ENCODE results near the gene PRSS22.

PRSS22 gene

GRCh38 chr16:2857451-2858244 lies at the start of gene PRSS22:
Gene PRSS22, minus strand, starts transcription at chr16:2858170. Its CDS starts 66 bp downstream, at chr16:2858104.
- DNase-seq = no peak

GRCh38 chr16:2907084-2907753 lies 49.2 kb upstream of the PRSS22 start:
- DNase-seq = peak; percentile 12

- no peak for DNase-seq
These were observed 48.0 kb upstream of the PRSS22 start for GRCh38 chr16:2905988-2906387.

- DNase-seq = peak; percentile 99
These were observed 47.4 kb upstream of the PRSS22 start for GRCh38 chr16:2905241-2905987.

- DNase-seq = no peak
These were observed 46.9 kb upstream of the PRSS22 start for GRCh38 chr16:2904922-2905240.

GRCh38 chr16:2904100-2904921 lies 46.3 kb upstream of the PRSS22 start:
- DNase-seq = peak; percentile 68

GRCh38 chr16:2902337-2903130 lies 44.6 kb upstream of the PRSS22 start:
- DNase-seq = no peak

- no peak for DNase-seq
These were observed 42.6 kb upstream of the PRSS22 start for GRCh38 chr16:2900526-2901075.

GRCh38 chr16:2899564-2900072 lies 41.6 kb upstream of the PRSS22 start:
- DNase-seq = no peak

GRCh38 chr16:2898831-2899563 lies 41.0 kb upstream of the PRSS22 start:
- no peak for DNase-seq

- no peak for DNase-seq
These were observed 39.1 kb upstream of the PRSS22 start for GRCh38 chr16:2897110-2897509.

GRCh38 chr16:2896480-2897010 lies 38.6 kb upstream of the PRSS22 start:
- DNase-seq = no peak

- no peak for DNase-seq
These were observed 37.8 kb upstream of the PRSS22 start for GRCh38 chr16:2895813-2896212.

- DNase-seq = no peak
These were observed 36.3 kb upstream of the PRSS22 start for GRCh38 chr16:2894231-2894630.

GRCh38 chr16:2884041-2884451 lies 26.1 kb upstream of the PRSS22 start:
- DNase-seq = no peak

GRCh38 chr16:2883458-2883908 lies 25.5 kb upstream of the PRSS22 start:
- DNase-seq = no peak

GRCh38 chr16:2882650-2883457 lies 24.9 kb upstream of the PRSS22 start, which contains the start of gene FLYWCH2:
Gene FLYWCH2, plus strand, starts transcription at chr16:2883215. Its CDS starts 13,235 bp downstream, at chr16:2896450.
- peak; percentile 97 for DNase-seq

GRCh38 chr16:2881783-2882649 lies 24.0 kb upstream of the PRSS22 start:
- DNase-seq = no peak
